ENCODE results near the gene ADNP.

Gene ADNP

GRCh38 chr20:50843331-50844276 lies 87.6 kb downstream of the ADNP start:
- DNase-seq = no peak

- DNase-seq = no peak
Measured at GRCh38 chr20:50842821-50843220, 88.4 kb downstream of the ADNP start.

Data from NCI-H146 (cell line).